AG04450 (cell line): Measurements from ENCODE around the gene DEFB112. TPM values are rescaled to one million over a fixed set of nuclear protein-coding genes. Genes with fewer than 3 reads are reported as not detected.

ENCODE experiments used
- CTCF ChIA-PET: fragments of 300-600, 350-600 bp; formaldehyde crosslinking; extraction: SDS; loops from one replicate; lab custom pipeline; 2022; ENCODE audit warnings: antibody characterized with exemption, inconsistent platforms; lab: Charles Lee
- POLR2A ChIA-PET: fragments of 350-600 bp; formaldehyde crosslinking; extraction: SDS; loops from one replicate; lab custom pipeline; 2021; ENCODE audit warnings: antibody characterized with exemption, inconsistent platforms; lab: Yijun Ruan, JAX
- DNase-seq: peaks from one replicate; pipeline ENCODE4 v3.0.0-alpha.2; 2011; ENCODE audit warnings: low read depth, low spot score
- H3K27ac ChIP-seq: one replicate; pipeline ENCODE4 v1.5.1; 2012; ENCODE audit warnings: low read depth, low read length, control low read depth
- H3K27me3 ChIP-seq: one replicate; pipeline ENCODE4 v1.6.0; 2012; ENCODE audit warnings: low read length; ENCODE audit not compliant: control insufficient read depth, insufficient read depth
- H3K4me3 ChIP-seq: 2 replicates; pipeline ENCODE4 v1.5.1; 2011; ENCODE audit warnings: mild to moderate bottlenecking, low read depth, low read length, control low read depth
- H3K9me3 ChIP-seq: 2 replicates; pipeline ENCODE4 v1.5.1; 2012; ENCODE audit warnings: low read length; ENCODE audit not compliant: control insufficient read depth, insufficient read depth
- CTCF ChIP-seq: IDR thresholded peaks from 2 replicates; pipeline ENCODE4 v1.5.1; 2011; ENCODE audit warnings: low read depth, low read length, control low read depth, inconsistent platforms
- polyA plus RNA-seq: library from polyadenylated mRNA; depleted of rRNA; stranded (reverse); fragments of >200 nt; gene quantifications from 2 replicates; pipeline ENCODE4 v1.2.3, GENCODE V29; 2011; rRNA removed

The DEFB112 gene
- polyA plus RNA-seq, 1 experiment: not detected

GRCh38 chr6:50007819-50008218, 41.9 kb downstream of the DEFB112 start:
- no peak for TF ChIP-seq CTCF
- Histone ChIP-seq H3K27me3 (no peaks in the 10 kb centered on the region), H3K27ac (no peak overlapping the region), H3K4me3 (no peak overlapping the region), H3K9me3 (no peaks in the 10 kb centered on the region)
- ChIA-PET POLR2A (no interaction called here), CTCF (no interaction called here)
- DNase-seq: no peak

GRCh38 chr6:50003139-50003538, 46.6 kb downstream of the DEFB112 start:
- H3K27ac ChIP-seq: no peak overlapping the region
- no peak overlapping the region for H3K4me3 ChIP-seq
- no peaks in the 10 kb centered on the region for H3K9me3 ChIP-seq
- ChIA-PET POLR2A (no interaction called here), CTCF (no interaction called here)
- TF ChIP-seq CTCF: no peak
- no peaks in the 10 kb centered on the region for H3K27me3 ChIP-seq
- DNase-seq: no peak

- POLR2A ChIA-PET: no interaction called here
- no peaks in the 10 kb centered on the region for H3K27me3 ChIP-seq
- no peaks in the 10 kb centered on the region for H3K9me3 ChIP-seq
- CTCF ChIA-PET: no interaction called here
- no peak for TF ChIP-seq CTCF
- no peak overlapping the region for H3K4me3 ChIP-seq
- DNase-seq: no peak
- no peak overlapping the region for H3K27ac ChIP-seq
These were observed 54.5 kb downstream of the DEFB112 start for GRCh38 chr6:49995278-49995677.

Other genes with a start within 250 kb of the DEFB112 start
- gene CRISP1, start 183.4 kb downstream of the DEFB112 start, polyA plus RNA-seq: not detected in 2 replicates
- not detected in 2 replicates for gene DEFB114, start 85.8 kb downstream of the DEFB112 start, polyA plus RNA-seq
- gene DEFB113, start 80.3 kb downstream of the DEFB112 start, polyA plus RNA-seq: not detected in 2 replicates
- not detected in 2 replicates for gene DEFB110, start 27.9 kb downstream of the DEFB112 start, polyA plus RNA-seq